ENCODE measurements around the gene LRIG2. TPM values are rescaled to one million over a fixed set of nuclear protein-coding genes. Genes with fewer than 3 reads are reported as not detected.

LRIG2 gene
- total RNA-seq, 1 experiment from 2014 or later: 22.5 TPM

- Mint-ChIP-seq H3K4me1 (peaks cover 44% of the 10 kb centered on the region), H3K27me3 (ENCODE audit: low read depth) (no peaks in the 10 kb centered on the region; the same call in 1 of the 2 replicates), H3K9me3 (no peaks in the 10 kb centered on the region), H3K4me3 (no peak overlapping the region), H3K36me3 (no peaks in the 10 kb centered on the region), H3K27ac (peak overlapping the region; percentile 79; the same call in 1 of the 2 replicates)
- TF ChIP-seq SP1 (CRISPR knock-in tag; conservative IDR thresholded peaks at IDR 0.05) (no peak), JAZF1 (CRISPR knock-in tag; IDR thresholded peaks at IDR 0.05) (no peak), MXD4 (CRISPR knock-in tag; IDR thresholded peaks at IDR 0.05; ENCODE audit: borderline replicate concordance) (no peak), KAT7 (CRISPR knock-in tag; IDR thresholded peaks at IDR 0.05; ENCODE audit: borderline replicate concordance) (no peak), ZMAT4 (CRISPR knock-in tag; IDR thresholded peaks at IDR 0.05) (no peak), AFF4 (CRISPR knock-in tag; IDR thresholded peaks at IDR 0.05; ENCODE audit: borderline replicate concordance) (no peak), HMGXB4 (CRISPR knock-in tag; IDR thresholded peaks at IDR 0.05) (no peak), FOXP1 (CRISPR knock-in tag; IDR thresholded peaks at IDR 0.05; ENCODE audit: borderline replicate concordance) (no peak), GABPB1 (CRISPR knock-in tag; IDR thresholded peaks at IDR 0.05) (no peak), E2F1 (CRISPR knock-in tag; IDR thresholded peaks at IDR 0.05) (no peak), ARID4B (CRISPR knock-in tag; IDR thresholded peaks at IDR 0.05; ENCODE audit: borderline replicate concordance) (no peak), NR1H2 (CRISPR knock-in tag; IDR thresholded peaks at IDR 0.05) (no peak), MAX (CRISPR knock-in tag; IDR thresholded peaks at IDR 0.05) (no peak), PREB (CRISPR knock-in tag; IDR thresholded peaks at IDR 0.05; ENCODE audit: borderline replicate concordance) (no peak), HMGA2 (CRISPR knock-in tag; IDR thresholded peaks at IDR 0.05) (no peak)
- ATAC-seq (no peak), DNase-seq (ENCODE audit: low spot score) (no peak)
- ChIA-PET CTCF (interaction anchor here (0.6 to 4.0 kb wide), 2 partner anchors 27 to 202 kb away, joined by 4 to 36 read pairs; partner anchors contain the start of gene LRIG2), POLR2A (no interaction called here)
Measured at GRCh38 chr1:113046569-113046968, 26.4 kb upstream of the LRIG2 start.

Data from WTC11 (cell line).